GM19324 (cell line): ENCODE measurements around the gene CLIC5.

Experiments used
- ATAC-seq: cut with Tn5 transposase; IDR thresholded peaks from one replicate; pipeline ENCODE4 v1.9.1; 2021; ENCODE audit warnings: mild to moderate bottlenecking, moderate library complexity; ENCODE audit not compliant: unreplicated experiment, low FRiP score

Gene CLIC5

DNA sequence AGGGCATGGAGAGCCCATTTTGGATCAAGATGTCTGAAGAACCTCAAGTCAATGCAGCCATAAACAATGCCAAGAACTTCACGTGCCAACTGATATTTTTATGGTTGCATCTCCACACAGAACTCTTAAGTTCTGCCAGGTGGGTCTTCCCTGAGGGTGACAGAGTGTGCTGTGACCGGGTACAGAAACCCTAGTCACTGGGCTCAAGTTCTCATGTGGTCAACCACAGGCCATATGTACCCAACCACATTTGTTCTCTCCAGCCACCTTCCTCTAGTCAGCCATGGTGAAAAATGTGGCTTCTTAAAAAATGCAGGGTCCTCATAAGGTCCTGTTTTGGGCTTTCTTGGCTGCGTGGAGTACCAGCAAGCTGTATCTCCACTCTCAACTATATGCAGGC is 48.9 kb downstream of the CLIC5 start:
- no peak for ATAC-seq

GRCh38 chr6:45966340-45966739 is 49.3 kb downstream of the CLIC5 start:
- no peak for ATAC-seq

DNA sequence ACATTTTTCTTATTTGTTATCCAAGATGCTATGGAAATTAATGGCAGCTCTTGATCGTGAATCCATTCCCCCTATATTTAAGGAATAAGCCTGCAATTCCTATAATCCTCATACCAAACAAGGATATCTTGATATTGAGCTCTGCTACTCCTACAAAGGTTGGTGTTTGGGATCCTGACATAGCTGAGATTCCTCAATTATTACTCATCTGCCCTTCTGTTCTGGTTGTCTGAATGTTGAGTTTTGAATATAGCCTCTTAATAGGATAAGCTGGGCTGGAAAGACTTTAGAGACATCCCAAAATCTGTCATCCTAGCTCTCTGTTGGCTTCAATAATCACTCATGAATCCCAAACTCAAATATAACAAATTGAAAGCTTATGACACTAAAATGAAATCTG is 49.9 kb downstream of the CLIC5 start:
- ATAC-seq, result no peak

DNA sequence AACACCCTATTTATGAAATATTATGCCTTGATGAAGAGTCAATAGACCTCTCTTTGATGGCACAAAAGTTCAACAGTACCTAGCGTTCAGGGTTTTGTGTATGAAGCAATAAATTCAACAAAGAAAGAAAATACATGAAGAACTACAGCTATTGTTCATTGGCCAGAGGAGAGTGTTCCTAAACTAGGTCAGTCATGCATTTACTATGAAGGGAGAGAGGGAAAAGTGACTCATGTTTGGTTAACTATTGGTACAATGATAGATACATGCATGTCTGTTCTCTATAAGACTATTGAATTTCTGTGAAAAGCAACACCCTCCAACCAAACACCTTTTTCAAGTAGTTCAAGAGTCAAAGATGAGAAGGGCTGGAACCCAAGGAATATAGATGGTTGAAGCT is 50.7 kb downstream of the CLIC5 start:
- ATAC-seq, result no peak

DNA sequence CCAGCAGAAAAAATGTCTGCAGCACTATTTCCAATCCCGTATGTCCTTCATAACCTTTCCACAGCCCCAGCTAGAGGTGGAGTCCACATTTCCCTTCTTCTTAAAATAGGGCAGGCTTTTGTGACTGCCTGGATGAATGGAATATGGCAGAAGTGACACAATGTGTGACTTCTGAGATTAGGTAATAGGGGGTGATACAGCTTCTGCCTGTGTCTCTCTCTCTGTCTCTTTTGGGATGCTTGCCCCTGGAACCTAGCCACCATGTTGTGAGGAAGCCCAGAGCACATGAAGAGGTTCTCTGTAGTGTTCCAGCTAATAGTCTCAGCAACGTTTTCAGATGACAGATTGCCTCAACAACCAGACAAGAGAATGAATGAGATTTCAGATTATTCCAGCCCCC is 51.4 kb downstream of the CLIC5 start:
- no peak for ATAC-seq

DNA sequence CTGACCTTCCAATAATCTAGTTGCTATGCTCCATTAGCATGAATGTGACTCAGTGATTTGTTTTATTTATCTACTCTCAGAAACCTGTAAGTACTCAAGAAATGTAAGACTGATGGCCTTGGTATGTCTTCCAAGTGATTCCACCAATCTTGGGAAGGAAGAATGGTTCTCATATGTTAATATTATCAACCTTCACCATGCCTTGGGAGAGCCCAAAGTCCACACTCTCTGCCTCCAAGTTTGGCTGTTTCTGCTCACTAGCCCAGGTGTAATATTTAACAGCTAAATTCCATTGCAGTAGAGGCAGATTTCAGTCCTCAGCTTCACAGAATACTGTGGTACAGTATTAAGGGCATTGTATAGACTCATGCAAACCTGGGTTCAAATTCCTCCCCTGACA is 51.8 kb downstream of the CLIC5 start:
- no peak for ATAC-seq

GRCh38 chr6:45961125-45961524 is 54.5 kb downstream of the CLIC5 start:
- ATAC-seq, result no peak

DNA sequence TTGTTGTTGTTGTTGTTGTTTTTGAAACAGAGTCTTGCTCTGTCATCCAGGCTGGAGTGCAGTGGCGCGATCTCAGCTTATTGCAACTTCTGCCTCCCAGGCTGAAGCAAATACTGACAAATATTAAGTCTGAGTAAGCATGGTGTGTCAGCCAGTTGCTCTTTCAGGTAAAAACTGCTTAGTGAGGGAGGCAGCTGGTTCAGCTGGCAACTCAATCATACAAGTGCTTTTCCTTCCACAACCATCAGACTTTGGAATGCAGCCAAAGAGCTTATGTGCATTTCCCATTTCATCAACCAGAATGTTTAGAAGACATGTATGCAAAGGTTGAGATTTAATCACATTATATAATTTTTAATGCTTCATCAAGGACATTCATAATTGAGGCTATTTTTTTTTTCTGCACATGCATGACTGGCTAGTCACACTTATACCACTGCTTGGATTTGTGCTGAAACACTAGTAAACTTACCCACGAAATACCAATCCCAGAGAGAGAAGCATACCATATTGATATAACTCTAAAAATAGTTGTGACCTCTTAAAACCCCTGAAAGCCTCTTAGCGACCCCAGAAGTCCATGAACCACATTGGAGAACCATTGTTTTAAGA is 56.0 kb downstream of the CLIC5 start:
- ATAC-seq, result no peak

DNA sequence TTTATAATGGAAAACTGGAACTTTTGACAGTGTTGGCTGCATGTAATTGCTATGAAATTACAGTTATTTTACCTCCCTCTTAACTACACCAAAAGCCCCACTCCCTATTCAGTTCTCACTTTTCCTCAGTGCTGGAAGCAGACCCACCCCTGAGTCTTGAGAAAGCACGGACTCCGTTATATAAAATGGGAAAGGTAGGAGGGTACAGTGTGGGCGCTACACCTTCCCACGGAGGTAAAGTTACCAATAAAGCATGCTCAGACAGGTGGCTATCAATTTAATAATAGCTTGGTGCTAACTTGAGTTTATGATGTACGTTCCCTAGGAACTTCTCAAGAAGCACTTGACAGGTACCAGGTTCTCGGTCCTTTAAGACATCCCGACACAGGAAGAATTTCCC is 59.0 kb downstream of the CLIC5 start:
- ATAC-seq, result no peak

- no peak for ATAC-seq
Observed at GRCh38 chr6:45956176-45956575, 59.5 kb downstream of the CLIC5 start.

DNA sequence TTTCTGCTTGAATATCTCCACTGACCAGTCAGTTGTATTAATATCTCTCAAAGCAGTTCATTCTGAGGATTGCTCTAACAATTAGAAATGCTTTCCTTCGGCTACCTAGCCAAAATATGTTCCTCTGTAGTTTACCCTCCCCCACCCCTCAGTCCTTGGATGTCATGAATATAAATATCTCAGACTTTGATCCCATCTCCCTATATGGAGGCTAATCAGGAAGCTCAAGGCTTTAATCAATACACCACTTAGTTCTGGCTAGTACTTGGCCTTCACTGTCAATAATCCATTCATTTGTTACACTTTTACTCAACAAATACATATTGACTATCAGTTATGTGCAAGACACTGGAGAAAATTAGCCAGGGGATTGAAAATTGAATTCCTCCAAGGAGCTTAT is 60.1 kb downstream of the CLIC5 start:
- ATAC-seq, result no peak

DNA sequence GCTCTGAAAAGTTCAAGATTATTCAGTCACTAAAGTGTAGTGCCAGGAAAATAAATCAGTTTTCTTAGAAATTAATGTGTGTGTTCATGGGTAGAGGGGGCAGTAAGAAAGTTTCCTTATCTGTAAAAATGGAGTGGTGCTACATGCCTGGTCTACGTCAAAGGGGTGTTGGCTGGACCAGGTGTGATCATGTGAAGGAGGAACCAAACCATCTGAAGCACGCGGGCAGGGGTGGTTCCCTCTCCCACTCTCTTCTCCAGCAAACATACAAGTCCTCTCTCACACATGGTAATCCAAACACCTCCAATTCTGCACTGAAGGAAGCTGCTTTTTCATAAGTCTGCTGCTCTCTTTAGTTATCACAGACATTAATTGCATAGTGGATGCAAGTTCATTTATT is 63.1 kb downstream of the CLIC5 start:
- no peak for ATAC-seq

DNA sequence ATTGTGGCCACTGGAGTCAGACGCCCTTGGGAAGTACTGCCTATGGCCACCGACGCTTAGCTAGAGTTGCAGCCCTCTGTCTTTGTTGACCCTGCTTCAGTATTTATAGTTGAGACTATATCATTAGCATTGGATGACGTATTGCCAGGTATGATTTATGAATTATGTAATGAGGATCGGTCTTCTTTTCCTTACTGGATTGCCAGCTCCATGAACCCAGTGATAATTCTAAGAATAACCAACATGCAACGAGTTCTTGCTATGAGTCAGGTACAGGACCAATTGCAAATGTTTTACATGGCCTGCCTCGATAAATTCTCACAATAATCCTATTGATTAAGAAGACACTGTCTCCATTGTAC is 63.5 kb downstream of the CLIC5 start:
- no peak for ATAC-seq

GRCh38 chr6:45951321-45952167 is 64.1 kb downstream of the CLIC5 start:
- no peak for ATAC-seq

DNA sequence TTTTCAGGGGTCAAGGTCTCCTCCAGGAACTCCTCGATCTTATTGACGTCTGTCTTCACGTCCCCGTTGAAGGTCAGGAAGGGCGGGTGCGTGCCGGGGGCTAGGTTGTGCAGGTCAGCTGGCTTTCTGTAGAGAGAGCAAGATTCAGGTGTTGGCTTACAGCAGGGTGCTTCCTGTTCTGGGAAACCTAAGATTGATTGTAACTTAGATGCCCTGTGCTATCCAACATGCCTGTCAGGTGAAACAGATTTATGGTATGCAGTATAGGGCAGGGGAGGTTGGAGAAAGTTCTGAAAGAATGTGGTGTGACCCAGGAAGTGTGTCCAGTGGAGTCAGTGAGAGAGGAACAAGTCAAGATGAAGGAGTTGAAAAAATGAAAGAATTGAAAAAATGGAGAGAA is 66.4 kb downstream of the CLIC5 start:
- no peak for ATAC-seq

- no peak for ATAC-seq
Observed at GRCh38 chr6:45947807-45948206, 67.9 kb downstream of the CLIC5 start.

DNA sequence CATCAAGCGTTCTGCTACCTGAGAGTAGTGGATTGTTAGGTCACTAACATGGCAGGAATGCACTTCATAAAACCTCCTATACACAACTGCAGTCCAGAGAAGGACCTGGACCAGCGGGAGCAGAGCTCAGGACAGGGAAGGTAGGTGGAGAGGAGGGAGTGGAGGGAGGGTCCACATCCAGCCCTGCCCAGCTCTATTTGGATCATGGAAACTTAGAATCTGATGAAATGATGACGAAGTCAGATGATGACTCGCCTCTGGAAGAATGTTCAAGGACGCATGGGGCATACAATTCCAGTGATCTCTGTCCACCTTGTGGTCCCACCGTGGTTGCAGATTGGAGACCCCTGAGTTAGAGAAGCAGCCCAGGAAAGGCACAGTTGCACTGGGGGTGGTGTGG is 68.8 kb downstream of the CLIC5 start:
- no peak for ATAC-seq

DNA sequence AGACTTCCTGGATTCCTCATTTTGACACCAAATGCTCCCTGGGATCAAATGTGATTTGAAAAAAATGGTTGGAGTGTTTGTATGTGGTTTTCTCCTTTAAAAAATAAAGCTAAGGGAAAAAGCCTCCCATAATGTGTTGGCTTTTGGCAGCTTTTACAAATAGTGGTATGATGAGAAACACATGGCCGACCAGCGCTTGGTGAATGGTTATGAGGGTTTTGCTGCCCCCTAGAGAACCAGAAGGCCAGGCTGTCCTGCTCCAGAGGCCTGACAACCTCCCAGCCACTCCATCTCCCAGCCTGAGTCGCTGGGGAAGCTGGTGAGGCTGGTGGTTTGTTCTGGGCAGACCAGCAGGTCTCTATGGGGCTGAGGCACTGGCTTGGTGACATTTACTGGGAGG is 69.3 kb downstream of the CLIC5 start:
- ATAC-seq, result no peak

DNA sequence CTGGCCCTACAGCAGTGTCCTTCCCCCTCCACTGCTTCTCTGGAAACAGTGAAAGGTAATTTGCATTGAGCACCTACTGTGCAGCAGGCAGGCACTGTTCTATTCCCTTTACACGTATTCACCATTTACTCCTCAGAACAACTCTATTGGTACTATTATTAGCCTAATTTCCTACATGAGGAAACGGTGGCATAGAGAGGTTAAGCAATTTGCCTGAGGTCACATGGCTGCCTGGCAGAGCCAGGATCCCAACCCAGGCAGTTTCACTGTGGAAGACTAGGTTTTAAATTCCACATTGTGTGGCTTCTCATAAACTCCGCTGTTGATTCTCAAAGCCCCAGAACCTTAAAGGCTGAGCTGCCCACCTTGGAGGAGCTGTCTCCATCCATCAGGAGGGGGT is 72.7 kb downstream of the CLIC5 start:
- ATAC-seq, result no peak

- ATAC-seq, result no peak
Observed at GRCh38 chr6:45933855-45934254, 81.8 kb downstream of the CLIC5 start.

DNA sequence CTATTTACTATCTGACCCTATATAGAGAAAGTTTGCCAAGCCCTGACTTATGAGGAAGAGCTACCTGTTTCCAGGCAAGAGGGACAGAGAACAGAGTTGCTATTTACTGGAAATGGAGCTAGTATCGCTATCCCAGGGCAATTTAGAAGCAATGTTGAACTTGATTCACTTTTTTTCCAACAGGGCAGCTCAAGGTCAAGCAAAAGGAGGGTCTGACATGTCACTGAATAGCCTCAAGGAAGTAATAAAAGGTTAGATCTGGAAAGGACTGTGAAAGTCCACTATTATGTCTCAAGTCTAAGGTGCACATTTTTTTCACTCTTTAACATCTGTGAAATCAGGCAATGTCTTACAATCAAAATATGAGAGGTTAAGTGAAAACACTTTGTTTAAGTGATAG is 84.4 kb downstream of the CLIC5 start:
- ATAC-seq, result no peak

GRCh38 chr6:45930420-45931040 is 85.1 kb downstream of the CLIC5 start:
- ATAC-seq, result no peak
